GM12873 (cell line): ENCODE data around the gene RING1.

Experiments
- TF ChIP-seq, protein P1 (sequence below): IDR thresholded peaks from 2 replicates; pipeline ENCODE4 v1.5.1; 2012; ENCODE audit warnings: low read depth, mild to moderate bottlenecking, moderate library complexity, low read length, control low read depth; ENCODE audit not compliant: insufficient read depth; ENCODE audit errors: missing control alignments

RING1 gene

DNA sequence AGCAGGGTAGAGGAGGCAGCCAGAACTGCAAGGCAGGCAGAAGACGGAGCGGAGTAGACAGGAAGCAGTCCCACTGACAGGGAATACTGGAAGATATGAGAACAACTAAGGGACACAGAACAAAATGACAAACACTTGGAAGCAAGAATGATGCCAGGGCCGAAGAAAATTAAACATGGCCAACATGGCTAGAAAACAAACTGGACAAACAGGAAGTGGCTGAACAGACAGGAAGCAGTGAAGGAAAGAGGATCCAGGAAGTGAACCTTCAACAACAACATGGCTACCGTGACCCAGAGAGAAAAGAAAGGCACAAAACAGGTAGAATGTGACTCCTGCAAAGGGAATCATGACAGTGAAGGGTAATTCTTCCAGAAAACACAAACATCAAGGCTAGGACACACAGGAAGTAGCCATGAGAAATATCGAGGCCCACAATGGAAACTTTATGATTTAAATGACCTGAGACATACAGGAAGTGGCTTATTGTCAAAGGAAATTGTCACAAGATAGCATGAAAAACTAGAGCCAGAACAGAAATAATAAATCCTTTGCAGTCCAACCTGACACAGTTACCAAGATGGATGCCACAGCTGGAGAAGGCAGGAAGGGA lies 25.1 kb upstream of the RING1 start:
- TF ChIP-seq, protein P1, sequence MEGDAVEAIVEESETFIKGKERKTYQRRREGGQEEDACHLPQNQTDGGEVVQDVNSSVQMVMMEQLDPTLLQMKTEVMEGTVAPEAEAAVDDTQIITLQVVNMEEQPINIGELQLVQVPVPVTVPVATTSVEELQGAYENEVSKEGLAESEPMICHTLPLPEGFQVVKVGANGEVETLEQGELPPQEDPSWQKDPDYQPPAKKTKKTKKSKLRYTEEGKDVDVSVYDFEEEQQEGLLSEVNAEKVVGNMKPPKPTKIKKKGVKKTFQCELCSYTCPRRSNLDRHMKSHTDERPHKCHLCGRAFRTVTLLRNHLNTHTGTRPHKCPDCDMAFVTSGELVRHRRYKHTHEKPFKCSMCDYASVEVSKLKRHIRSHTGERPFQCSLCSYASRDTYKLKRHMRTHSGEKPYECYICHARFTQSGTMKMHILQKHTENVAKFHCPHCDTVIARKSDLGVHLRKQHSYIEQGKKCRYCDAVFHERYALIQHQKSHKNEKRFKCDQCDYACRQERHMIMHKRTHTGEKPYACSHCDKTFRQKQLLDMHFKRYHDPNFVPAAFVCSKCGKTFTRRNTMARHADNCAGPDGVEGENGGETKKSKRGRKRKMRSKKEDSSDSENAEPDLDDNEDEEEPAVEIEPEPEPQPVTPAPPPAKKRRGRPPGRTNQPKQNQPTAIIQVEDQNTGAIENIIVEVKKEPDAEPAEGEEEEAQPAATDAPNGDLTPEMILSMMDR: no peak

DNA sequence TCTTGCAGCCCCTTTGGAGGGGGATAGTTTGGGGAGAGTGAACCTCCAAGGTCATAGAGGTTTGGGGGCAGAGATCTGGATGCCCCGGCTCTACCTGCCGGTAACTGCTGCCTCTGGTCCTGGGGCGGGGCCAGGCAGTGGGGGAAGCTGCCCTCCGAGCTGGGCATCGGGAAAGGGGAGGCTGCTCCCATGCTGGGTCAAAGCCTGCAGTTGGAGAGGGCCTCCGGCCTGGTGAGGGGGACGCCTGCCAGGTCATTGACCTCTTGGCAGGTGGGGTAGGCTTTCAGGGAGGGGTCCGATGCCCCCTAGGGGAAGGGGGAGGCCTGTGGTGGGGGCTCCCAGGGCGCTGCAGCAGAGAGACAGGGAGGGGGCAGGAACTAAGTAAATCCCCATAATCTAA lies 23.1 kb upstream of the RING1 start:
- TF ChIP-seq, protein P1: no peak

DNA sequence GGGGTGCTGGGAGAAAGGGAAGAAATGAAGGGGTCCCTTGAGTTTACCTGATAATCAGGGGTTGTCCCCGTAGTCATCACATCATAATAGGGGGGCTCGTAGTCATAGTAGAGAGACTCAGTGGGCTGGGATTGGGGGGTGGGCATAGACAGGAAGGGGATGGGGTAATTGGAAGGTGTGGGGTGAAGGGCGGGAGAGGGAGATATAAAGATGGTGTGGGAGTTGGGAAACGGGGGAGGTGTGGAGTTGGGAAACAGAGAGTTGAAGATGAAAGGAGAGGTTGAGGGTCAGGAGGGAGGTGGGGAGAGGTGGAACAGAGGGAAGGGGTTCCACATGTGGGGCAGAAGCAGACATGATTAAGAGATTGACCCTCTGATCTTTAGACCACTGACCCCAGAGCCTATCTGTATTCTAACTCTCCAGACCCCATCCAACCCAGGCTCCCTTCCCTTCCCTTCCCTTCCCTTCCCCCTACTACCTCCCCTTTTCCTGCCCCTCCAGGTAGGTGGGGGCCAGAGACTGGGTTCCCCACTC lies 22.6 kb upstream of the RING1 start:
- TF ChIP-seq, protein P1: no peak

DNA sequence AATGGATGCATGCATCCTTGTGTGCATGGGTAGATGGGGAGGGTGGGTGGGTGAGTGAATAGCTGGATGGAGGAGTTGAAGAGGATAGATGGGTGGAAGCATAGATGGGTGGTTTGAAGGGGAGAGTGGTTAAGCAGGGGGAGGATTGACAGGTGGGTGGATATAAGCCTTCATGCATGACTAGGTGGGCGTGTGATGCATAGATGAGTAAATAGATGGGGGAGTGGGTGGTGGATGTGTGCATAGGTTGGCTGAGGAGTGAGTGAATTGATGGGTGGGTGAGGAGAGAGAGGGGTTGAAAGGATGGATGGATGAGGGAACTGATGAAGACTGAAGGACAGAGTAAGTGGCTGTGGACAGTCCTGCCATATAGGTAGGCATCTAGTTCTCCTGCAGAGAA lies 20.5 kb upstream of the RING1 start:
- TF ChIP-seq, protein P1: no peak

DNA sequence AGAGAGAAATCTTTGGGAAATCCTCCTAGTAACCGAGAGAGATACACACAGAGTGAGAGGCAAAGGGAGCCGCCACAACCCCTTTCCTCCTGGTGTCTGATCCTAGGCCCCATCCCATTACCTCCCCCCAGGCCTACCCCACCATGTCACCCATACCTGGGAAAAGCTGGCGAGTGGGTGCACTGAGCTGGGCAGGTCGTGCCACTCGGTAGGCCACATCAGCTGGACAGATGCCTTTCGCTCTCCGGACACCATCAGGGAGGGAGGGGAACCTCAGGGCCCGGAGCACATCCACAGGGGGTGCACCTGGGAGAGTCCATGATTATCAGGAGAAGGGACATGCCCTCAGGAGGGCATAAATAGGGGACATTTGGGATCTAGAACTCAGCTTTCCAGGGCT lies 19.1 kb upstream of the RING1 start:
- TF ChIP-seq, protein P1: no peak

DNA sequence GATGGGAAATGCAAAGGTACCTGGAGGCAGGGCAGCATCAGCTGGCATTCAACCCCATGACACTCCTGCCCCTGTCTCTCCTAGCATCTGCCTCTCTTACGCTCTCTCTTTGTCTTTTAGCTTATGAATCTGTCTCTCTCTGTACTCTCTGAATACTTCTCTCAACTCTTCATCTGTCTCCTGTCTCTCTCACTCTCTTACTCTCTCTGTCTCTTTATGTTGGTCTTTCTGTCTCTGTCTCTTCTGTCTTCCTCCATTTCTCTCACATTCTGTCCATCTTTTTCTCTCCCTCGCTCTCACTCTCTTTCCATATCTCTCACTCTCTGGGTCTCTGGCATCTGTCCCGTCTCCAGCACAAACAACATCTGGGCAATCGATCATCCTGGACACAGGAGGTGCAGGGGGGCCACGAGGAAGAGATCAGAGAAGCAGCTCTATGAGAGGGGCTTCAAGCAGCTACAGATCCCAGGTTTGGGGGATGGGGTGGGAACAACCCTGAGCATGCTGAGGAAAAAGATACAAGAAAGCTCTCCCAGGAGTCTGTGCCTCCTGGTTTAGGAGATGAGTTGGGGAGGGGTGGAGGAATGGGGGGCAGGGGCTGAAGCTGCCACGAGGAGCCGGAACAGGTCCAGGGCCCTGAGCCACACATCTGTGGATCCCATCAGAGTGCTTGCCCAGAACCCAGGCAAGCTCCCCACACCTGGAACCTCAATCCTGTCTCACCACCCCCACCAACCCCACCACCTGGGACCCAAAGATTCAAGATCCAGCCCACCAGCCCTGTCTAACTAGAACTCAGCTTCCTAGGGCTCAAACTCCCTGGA lies 18.5 kb upstream of the RING1 start:
- TF ChIP-seq, protein P1: no peak

DNA sequence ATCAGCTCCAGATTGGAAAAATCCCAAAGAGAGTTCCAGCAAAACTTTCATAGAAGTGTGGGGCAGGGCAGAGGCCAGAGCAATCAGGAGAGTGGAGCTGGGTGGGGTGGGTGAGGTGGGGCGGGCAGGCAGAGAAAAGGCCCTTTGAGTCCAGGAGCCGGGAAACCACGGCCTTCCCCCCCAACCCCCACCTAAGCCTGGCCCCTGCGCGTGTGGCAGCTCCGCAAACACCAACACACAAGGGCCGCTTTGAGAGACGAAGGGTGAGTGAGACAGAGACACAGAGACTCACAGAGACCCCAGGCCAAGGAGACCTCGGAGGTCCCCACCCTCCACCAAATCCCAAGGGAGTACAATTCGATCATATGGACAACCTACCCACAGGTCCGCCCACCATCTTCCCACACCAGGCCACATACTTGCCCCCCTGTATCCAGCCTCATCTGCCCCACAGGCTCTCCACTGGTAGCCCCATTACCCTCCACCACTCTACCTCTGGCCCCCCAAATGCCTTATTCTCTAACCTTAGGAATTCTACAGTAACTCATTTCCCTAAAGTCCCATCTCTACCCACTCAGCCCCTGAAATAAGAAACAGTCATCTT lies 17.7 kb upstream of the RING1 start:
- TF ChIP-seq, protein P1: no peak
